Muscle of arm (tissue), 14 donors: Measurements from ENCODE around the gene GDPGP1. TPM values are rescaled to one million over a fixed set of nuclear protein-coding genes. Genes with fewer than 3 reads are reported as not detected.
"Not testable (repeated sequence)": the region's sequence is repeated elsewhere in the genome, so short reads cannot be mapped to it uniquely, and the experiment has no call there.

Source experiments
- DNase-seq: peaks from one replicate; pipeline ENCODE4 v3.0.0-alpha.2; 2013
- long read RNA-seq, 11 donors: transcript quantifications; one replicate each; lab custom pipeline, GENCODE V29; 2026
- polyA plus RNA-seq, 12 donors: library from polyadenylated mRNA; unstranded; fragments of 120-200 nt; gene quantifications; one replicate each; pipeline ENCODE4 v1.2.1, GENCODE V29; 2013; ENCODE audit not compliant: insufficient read length in 12 of 12

The GDPGP1 gene, protein sequence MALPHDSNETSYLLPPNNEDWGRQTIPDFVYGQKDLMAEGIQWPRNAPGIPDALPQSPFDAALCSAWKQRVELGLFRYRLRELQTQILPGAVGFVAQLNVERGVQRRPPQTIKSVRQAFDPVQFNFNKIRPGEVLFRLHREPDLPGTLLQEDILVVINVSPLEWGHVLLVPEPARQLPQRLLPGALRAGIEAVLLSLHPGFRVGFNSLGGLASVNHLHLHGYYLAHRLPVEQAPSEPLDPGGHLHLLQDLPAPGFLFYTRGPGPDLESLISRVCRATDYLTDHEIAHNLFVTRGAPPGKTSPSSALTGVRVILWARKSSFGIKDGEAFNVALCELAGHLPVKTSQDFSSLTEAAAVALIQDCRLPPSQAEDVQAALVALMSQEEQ
- polyA plus RNA-seq, result 1 to 10 TPM in 10 of 12 donors, not detected in 2; 1.4 to 3.1 (median 2.1) TPM
- long read RNA-seq, donor 1, partial matches to known transcripts, result 0 of 5 reads
- long read RNA-seq, donor 1, other reads (novel, unspliced or antisense), result 0 of 5 reads
- long read RNA-seq, donor 2, result 0 reads
- long read RNA-seq, donor 3, partial matches to known transcripts, result 0 of 1 reads
- long read RNA-seq, donor 3, other reads (novel, unspliced or antisense), result 0 of 1 reads
- long read RNA-seq, donor 4, result 0 reads
- long read RNA-seq, donor 5, result 0 reads
- long read RNA-seq, donor 6, partial matches to known transcripts, result 0 of 1 reads
- long read RNA-seq, donor 6, other reads (novel, unspliced or antisense), result 0 of 1 reads
- long read RNA-seq, donor 7, result 0 reads
- long read RNA-seq, donor 8, result 0 reads
- long read RNA-seq, donor 9, partial matches to known transcripts, result 0 of 2 reads
- long read RNA-seq, donor 9, other reads (novel, unspliced or antisense), result 0 of 2 reads
- long read RNA-seq, donor 10, partial matches to known transcripts, result 0 of 1 reads
- long read RNA-seq, donor 10, other reads (novel, unspliced or antisense), result 0 of 1 reads
- long read RNA-seq, donor 11, partial matches to known transcripts, result 0 of 2 reads
- long read RNA-seq, donor 11, other reads (novel, unspliced or antisense), result 0 of 2 reads

DNA sequence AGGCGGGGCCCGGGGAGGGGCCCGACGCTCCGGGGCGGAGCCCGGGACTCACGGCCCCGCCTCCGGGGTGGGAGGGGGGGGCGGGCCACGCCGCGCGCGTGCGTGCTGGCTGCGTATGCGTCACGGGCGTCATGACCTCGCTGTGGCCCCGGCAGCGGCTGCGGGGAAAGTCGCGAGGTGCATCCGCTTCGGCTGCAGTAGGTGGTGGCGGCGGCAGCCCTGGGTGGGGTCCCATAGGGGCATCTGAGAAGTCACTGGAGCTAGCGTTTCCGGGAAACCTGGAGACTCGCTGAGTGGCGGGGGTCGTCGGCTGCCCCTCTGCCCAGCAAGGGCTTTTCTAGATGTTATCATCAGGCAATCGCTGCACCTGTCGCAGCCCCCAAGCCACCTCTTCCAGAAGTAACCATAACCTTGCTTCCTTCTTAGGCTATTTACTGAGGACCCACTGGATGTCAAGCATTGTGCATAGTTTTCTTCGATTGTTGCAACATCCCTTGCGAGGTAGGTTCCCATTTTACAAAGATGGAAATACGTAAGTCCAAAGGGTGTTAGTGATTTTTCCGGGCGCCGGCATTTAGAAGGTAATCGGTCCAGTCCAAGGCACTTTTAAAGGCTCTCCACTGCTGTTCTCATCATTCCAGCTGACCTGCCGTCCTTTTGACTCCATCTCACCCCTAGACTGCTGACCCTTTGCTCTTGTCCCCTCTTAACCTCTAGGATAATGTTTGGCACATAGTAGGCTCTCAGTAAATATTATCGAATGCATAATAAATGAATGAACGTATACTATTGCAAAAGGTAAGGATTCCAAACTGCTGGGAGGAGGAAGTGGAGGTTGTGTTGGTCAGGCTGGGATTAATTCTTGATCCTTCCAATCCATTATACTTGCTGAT is at the start of gene GDPGP1:
Gene GDPGP1, plus strand, starts transcription at position 114 of the 893 bp plus-strand sequence. CDS start 6,700 bp downstream, outside the sequence.
- DNase-seq, result no peak

DNA sequence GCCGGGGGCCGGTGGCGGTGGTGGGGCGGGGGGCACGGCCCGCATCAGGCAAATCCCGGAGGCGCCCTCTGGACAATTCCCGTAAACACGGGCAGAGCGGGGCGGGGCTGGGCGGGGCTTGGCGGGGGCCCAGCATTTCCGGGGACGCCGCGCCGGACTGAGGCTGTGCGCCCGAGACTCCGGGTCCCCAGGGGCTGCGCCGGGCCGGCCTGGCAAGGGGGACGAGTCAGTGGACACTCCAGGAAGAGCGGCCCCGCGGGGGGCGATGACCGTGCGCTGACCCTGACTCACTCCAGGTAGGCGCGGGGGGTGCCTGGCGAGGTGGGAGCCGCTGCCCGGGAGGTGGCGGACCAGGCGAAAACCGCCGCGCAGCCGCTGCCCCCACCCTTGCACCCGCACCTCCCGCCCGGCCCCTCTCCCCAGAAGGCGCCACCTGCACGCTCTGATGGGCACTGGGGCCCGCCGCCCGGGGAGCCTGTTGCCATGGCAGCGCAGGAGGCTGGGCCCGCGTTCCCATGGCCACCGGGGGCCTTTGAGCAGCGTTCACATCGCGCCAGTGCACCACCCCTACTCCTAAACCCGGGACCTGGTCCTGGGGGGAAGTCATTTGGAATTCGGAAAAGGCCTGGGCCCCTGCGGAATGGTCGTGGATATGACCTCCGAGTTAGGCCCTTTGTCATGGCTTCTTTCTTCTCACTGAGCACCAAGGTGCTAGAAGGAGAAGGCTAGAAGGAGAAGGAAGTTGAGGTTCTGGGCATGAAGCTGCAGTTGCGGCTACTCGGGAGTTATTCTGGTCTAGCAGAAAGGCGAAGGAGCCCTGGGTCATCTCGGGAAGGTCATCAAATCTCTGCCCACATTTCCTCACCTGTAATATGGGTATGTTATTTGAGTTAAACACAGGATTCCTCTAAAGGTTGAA is 49.0 kb upstream of the GDPGP1 start:
- no peak for DNase-seq

DNA sequence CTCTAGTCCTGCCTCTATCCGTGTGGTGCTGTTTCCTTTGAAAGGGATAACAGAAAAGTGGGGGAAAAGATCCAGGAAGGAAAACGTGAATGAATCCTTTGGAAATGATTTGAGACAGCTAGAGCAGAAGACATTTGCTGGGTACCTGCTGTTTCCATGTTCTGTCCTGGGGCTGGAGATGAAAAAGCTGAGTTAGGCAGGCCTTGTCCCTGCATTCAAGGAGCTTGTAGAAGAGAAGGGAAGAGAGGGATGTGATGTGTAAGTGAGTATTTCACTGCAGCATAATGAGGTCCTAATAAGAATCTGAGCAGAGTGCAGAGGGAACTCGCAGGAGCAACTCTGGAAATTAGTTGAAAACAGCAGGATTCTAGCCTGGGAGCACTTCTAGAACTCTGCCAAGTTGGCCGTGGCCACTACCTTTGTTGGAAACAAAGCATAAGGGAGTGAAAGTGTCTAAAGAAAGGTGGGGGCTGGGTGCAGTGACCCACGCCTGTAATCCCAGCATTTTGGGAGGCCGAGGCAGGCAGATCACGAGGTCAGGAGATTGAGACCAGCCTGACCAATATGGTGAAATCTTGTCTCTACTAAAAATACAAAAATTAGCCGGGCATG is 46.6 kb upstream of the GDPGP1 start:
- DNase-seq, result no peak

DNA sequence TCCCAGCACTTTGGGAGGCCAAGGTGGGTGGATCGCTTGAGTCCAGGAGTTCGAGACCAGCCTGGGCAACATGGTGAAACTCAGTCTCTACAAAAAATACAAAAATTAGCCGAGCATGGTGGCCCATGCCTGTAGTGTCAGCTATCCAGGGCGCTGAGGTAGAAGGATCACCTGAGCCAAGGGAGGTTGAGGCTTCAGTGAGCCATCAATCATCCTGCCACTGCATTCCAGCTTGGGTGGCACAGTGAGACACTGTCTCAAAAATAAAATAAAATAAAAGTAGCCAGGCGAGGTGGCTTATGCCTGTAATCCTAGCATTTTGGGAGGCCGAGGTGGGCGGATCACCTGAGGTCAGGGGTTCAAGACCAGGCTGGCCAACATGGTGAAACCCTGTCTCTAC is 45.9 kb upstream of the GDPGP1 start:
- not testable (repeated sequence) for DNase-seq

DNA sequence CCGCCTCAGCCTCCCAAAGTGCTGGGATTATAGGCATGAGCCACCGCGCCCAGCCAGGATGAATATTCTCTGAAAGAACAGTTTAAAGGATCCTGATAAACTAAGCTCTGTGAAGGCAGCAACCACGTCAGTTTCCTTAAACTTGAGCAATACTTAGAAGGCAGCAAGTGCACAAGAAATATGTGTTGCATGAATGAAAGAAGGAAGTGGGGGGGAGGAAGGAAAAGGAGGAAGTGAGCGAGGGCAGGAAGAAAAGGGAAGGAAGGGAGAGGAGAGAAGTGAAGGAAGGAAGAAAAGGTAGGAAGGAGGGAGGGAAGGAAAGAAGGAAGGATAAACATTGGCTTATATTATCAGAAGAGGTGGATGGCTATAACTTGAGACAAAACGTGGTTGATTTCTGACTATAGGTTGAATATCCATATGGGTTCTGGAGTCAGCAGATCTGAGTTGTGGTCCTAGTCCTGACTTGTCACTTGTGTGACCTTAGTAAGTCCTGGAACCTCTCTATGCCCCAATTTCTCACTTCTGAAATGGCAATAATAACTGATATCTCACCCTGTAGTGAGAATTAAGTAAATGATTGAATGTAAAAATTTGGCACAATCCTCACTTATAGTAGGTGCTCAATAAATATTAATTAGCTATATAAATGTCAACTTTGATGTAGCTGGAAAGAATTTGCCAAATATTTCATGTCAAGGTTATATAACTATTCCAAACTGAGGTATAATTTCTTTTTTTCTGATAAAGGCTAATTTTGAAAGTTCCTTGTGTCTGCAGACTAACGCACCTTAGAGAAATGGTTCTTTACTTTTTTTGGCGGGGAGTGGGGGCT is 44.9 kb upstream of the GDPGP1 start:
- no peak for DNase-seq

DNA sequence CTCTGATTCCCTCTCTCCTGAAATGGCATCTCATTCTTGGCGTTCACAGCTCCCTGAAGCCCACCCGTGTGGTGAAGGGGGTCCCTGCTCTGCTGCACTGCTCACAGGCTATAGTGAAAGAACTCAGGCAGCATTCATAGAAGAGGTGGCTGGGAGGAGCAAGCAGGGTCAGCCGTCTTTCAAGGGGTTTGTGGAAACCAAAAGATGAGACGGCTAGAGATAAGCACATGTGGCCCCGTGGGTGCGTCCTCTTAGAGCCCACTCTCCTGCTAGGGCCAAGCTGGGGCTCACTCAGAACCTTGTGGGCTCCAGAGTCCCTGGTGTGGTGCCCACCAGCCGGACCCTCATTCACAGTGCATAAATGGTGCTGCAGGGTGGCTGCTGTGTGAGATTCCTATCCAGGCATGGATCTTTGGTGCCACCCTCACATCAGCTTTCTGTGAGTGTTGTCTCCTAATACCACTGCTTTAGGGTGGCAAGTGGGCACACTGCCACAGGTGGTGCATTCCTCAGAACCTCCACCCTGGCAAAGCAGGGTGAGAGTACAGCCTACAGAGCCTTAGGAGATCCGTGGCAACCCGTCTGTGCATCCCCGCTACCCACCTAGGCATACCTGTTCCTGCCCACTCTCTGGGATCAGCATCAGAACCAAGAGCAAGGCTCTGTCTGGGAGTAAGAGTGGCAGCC is 44.1 kb upstream of the GDPGP1 start:
- DNase-seq, result no peak

DNA sequence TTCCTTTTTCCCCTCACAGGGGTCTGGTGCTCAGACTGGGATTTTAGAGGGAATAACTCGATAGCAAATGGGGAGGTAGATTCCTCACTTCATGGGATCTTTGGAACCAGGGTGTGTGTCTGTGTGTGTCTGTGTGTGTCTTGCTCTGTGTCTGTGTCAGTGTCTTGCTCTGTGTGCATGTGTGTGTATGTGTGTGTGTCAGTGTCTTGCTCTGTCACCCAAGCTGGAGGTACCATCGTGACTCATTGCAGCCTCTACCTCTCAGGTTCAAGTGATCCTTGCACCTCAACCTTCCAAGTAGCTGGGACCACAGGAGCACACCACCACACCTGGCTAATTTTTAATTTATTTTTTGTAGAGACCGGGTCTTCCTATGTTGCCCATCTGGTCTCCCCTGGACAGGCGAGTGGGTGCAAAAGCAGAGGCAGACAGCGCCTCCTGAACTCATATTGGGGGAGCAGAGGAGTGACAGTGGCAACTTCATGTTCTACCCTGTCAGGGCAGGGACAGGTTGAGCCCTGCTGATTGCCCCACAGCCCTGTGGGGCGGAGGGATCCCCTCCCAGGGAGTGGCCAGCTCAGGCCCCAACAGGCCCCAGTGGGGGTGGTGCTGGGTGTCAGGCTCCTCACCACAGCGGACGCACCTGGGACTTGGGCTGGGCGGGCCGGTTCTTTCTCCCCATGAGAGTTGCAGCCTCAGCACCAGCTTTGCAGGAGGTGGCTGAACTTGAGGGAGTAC is 43.2 kb upstream of the GDPGP1 start:
- no peak for DNase-seq

DNA sequence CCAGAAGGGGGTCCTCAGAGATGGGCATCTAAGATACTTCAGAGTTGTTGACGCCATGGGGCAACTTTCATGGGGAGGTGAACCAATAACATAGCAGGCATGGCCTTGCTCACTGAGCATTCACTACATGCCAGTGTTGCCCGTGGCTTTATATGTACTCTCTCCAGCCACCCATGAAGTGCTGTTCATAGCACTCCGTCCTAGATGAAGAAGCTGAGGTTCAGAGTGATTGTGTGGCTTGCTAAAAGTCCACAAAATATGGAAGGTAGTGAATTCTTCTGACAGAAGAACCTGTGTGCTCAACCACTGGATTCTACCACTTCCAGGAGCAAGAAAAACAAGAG is 42.7 kb upstream of the GDPGP1 start:
- no peak for DNase-seq

DNA sequence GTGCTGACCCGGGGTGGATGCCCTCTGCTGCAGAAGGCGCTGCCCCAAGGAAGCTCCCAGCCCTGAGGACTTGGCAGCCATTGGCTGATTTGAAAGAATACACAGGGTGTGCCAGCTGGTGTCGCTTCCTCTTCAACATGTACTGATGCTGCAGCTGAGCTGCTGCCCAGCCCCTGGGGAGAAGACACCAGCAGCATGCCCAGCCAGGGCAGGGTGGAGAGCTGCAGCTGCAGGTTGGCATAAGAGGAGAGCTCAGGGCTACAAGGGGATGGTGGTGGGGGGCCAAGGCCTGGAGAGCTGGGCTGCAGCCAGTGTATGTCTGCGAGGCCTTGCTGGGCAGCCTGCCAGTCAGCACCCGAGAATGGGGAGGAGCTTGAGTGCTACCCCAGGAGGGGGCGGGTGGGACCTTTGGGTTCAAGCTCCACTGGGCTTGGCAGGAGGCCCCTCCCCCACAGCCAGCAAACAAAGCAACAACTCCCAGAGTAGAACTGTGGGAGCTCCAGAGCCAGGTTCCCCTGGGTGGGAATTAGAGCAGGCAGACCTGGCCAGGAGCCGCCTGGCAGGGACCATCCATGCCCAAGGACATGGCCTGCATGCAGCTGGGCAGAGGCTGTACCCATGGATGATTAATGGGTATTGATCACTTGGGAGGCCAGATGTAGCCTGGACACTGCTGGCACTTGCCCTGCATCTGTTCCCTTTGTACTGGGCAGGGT is 42.1 kb upstream of the GDPGP1 start:
- no peak for DNase-seq

DNA sequence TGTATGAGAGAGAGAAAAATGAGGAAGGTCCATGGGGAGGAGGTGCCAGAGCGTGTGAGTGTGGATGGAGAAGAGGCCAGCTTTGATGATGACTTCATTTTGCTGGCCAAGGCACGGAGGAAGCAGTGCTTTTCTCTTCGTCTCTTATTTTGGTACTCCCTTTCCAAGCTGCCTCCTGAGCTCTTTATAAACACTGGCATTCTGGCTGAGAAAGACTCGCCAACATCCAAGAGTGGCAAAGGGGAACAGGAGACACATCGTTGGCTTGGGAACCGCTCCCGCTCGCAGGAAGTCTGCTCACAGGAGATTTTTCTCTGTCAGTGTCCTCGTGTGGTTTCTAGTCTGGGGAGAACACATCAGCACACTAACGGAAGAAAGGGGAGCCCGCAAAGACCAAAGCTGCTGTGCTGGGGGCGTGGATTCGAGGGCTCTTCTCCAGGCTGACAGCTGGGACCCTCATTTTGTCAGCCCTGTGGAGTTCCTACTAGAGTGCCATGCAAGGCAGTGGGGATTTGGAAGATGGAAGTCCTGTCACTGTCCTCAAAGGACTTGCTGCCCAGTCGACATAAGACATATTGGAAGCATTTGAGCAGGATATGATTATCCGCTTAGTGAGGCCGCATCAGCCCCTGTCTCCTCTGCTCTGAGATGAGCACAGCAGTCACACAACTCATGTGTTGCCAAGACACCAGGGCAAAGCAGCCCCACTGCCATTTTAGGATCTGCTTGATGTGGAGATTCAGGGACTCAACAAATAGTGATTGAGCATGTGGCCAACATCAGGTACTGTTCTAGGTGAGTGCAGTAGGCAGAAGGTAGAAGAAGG is 40.8 kb upstream of the GDPGP1 start:
- no peak for DNase-seq

DNA sequence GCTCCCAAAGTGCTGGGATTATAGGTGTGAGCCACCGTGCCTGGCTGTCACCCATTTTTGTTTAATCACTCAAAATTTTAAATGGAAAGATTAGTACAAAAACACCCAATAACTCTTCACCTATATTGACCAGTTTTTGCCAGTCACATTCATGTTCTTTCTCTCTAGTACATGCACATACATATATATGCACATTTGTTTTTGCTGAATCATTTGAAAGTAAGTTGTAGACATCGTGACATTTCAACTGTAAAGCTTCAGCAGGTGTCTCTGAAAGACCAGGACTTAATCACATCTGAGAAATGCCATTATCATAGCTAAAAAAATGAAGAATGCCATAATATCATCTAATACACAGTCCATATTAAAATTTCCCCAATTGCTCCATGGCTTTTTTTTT is 39.4 kb upstream of the GDPGP1 start:
- no peak for DNase-seq

DNA sequence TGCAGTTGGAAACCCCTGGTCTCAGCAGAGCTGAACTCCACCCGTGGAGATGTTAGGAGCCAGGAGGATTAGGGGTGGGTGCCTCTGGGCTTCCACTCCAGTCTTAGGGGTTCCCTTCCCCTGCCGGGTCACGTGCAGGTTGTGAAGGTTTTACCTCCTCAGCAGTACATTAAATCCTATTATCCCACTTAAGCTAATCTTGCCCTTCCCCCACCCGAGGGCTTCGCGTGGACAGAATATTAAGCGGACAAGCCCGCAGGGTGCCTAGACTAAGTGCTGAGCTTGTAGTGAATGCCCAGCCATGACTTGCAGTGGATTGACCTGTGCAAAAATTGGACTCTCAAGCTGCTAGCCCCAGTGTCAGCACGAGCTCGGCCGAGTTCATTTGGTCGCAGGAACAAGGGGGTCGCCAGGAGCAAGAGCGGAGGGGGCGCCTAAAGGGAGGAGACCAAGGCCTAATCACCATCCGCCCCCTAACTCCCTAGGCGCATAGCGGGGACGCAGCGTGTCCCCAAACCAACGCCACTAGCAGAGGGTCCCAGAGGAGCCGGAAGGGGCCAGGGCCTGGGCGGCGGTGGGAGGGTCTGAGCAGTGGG is 33.4 kb upstream of the GDPGP1 start:
- no peak for DNase-seq

DNA sequence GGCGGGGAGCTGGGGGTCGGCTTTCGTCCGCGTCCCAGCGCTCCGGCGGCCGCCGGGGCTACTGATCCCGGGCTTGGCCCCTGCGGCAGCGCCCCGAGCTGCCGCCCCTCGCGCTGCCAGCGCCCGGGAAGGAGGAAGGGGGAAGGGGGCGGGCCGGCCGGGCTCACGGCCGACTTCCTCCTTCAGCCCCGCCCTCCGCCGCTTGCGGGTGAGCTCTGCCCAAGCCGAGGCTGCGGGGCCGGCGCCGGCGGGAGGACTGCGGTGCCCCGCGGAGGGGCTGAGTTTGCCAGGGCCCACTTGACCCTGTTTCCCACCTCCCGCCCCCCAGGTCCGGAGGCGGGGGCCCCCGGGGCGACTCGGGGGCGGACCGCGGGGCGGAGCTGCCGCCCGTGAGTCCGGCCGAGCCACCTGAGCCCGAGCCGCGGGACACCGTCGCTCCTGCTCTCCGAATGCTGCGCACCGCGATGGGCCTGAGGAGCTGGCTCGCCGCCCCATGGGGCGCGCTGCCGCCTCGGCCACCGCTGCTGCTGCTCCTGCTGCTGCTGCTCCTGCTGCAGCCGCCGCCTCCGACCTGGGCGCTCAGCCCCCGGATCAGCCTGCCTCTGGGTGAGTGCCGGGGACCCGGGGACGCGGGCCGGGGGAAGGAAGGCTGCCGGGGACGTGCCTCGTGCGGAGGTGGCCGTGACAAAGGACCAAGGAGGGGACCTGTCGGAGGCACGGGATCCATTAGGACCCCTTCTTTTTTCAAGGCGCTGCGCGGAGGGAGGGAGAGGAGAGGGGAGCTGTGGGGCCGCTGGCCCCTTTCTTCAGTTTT is 32.7 kb upstream of the GDPGP1 start, which contains the start of gene SEMA4B:
Gene SEMA4B, plus strand, starts transcription at position 201 of the 814 bp plus-strand sequence. Its CDS starts 249 bp downstream, at position 450.
- DNase-seq, result peak; percentile 49

DNA sequence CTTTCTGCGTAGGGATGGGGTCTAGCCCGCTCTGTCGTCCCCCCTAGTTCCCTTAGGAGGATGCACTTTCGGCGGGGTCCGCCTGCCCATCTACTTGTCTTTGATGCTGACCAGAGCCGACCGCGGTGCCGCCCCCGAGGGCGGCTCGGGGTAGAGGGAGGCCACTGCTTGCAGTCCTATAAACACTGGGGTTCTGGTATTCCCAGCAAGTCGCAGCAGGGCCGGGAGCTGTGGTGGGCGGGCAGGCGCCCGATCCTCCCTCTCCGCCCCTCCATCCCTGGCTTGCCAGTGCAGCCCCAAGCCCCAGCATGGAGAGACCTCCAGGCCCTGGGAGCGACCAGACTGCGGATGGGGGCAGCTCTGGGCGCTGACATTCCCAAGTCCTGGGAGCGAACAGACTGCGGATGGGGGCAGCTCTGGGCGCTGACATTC is 32.0 kb upstream of the GDPGP1 start:
- DNase-seq, result no peak
